Type B pancreatic cell (in vitro differentiated cells): ENCODE results near the gene ERC2. TPM values are rescaled to one million over a fixed set of nuclear protein-coding genes. Genes with fewer than 3 reads are reported as not detected.

Experiments
- DNase-seq: peaks from one replicate; pipeline ENCODE4 v3.0.0; 2021; ENCODE audit warnings: mixed read lengths; ENCODE audit not compliant: unreplicated experiment; ENCODE audit errors: extremely low spot score
- H3K27ac Mint-ChIP-seq: 2 replicates; pipeline ENCODE4 v1.8.0; 2021; ENCODE audit warnings: mild to moderate bottlenecking, mixed read lengths
- H3K27me3 Mint-ChIP-seq: 2 replicates; pipeline ENCODE4 v1.8.0; 2021; ENCODE audit warnings: mixed read lengths
- H3K36me3 Mint-ChIP-seq: 2 replicates; pipeline ENCODE4 v1.8.0; 2021; ENCODE audit warnings: mixed read lengths
- H3K4me1 Mint-ChIP-seq: one replicate; pipeline ENCODE4 v1.8.0; 2021; ENCODE audit warnings: mixed read lengths; ENCODE audit not compliant: unreplicated experiment
- H3K4me3 Mint-ChIP-seq: 2 replicates; pipeline ENCODE4 v1.8.0; 2021; ENCODE audit warnings: mild to moderate bottlenecking, mixed read lengths
- H3K9me3 Mint-ChIP-seq: 2 replicates; pipeline ENCODE4 v1.8.0; 2021; ENCODE audit warnings: mixed read lengths
- CTCF ChIP-seq: fragments of 200-600 bp; sonication (generic); conservative IDR thresholded peaks from 2 replicates; pipeline ENCODE4 v1.5.0; 2021; ENCODE audit warnings: antibody characterized with exemption, mild to moderate bottlenecking
- total RNA-seq: library from RNA; stranded (reverse); gene quantifications from 2 replicates; pipeline ENCODE4 v1.2.1, GENCODE V29; 2021; ENCODE audit warnings: low replicate concordance

Gene ERC2
- total RNA-seq, 1 donor from 2014 or later = 6.1 TPM

DNA sequence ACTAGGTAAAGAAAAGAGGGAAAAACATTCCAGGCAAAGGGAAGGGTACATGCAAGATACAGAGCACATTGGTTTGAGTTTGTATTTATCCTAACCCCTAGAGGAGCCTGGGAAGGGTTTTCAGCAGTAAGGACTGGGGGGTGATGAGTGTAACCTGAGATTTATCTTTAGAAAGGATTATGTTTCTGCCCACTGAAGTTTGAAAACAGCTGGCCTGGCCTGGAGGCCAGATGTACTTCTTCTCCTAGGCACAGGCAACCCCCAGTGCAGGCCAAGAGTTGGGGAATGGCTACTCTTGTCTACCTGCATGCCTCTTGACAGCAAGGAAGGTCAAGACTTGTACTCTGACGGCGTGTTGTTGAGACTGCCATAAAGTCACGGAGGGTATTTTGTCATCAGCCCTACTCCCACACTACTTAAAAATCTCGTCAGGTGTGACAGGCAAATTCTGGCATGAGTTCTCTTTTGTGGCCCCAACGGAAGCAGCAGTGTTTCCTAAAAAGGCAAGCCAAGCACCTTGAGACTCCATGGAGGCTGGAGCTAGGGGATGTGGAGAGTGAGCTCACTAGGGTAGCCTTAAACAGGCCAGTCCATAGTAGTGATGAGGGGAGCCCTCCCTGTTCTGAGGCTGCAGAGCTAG, 739.7 kb downstream of the ERC2 start:
- no peaks in the 10 kb centered on the region for H3K9me3 Mint-ChIP-seq
- peaks cover 13% of the 10 kb centered on the region for H3K27me3 Mint-ChIP-seq
- H3K27ac Mint-ChIP-seq = no peak overlapping the region

GRCh38 chr3:55726501-55726775, 741.8 kb downstream of the ERC2 start:
- Mint-ChIP-seq H3K9me3 (no peaks in the 10 kb centered on the region), H3K4me3 (no peak overlapping the region), H3K36me3 (no peaks in the 10 kb centered on the region), H3K4me1 (peaks cover 40% of the 10 kb centered on the region), H3K27me3 (peaks cover 14% of the 10 kb centered on the region), H3K27ac (no peak overlapping the region)
- TF ChIP-seq CTCF = no peak
- DNase-seq = no peak

More for the DNA sequence above, 739.7 kb downstream of the ERC2 start:
- H3K4me1 Mint-ChIP-seq = peaks cover 37% of the 10 kb centered on the region
- H3K36me3 Mint-ChIP-seq = no peaks in the 10 kb centered on the region
- TF ChIP-seq CTCF = no peak
- H3K4me3 Mint-ChIP-seq = no peak overlapping the region
- no peak for DNase-seq

- no peak for DNase-seq
- Mint-ChIP-seq H3K27ac (no peak overlapping the region), H3K27me3 (peaks cover 14% of the 10 kb centered on the region), H3K4me1 (peaks cover 40% of the 10 kb centered on the region), H3K4me3 (no peak overlapping the region), H3K9me3 (no peaks in the 10 kb centered on the region), H3K36me3 (no peaks in the 10 kb centered on the region)
- TF ChIP-seq CTCF = no peak
Measured at GRCh38 chr3:55725681-55726500, 742.4 kb downstream of the ERC2 start.

- peaks cover 17% of the 10 kb centered on the region for H3K27me3 Mint-ChIP-seq
- no peak overlapping the region for H3K27ac Mint-ChIP-seq
- no peaks in the 10 kb centered on the region for H3K9me3 Mint-ChIP-seq
- H3K4me3 Mint-ChIP-seq = no peak overlapping the region
- no peaks in the 10 kb centered on the region for H3K36me3 Mint-ChIP-seq
- DNase-seq = no peak
- no peak for TF ChIP-seq CTCF
- H3K4me1 Mint-ChIP-seq = peaks cover 40% of the 10 kb centered on the region
Measured at GRCh38 chr3:55724821-55725220, 743.4 kb downstream of the ERC2 start.

DNA sequence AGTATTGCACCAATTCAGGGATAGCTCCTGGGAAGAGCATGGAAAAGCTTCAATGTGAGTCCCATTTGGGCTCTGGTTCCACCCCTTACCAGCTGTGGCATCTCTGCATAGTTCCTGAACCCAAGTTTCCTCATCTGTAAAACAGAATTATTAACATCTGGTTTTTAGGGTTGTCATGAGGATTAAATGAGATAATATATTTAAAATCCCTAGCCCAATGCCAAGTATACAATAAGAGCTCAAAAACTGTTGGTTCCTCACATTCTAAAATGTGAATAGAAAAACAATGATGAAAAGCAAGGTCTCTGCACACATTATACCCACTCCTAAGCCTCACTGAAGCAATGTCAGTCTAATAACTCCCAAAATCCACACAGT, 743.9 kb downstream of the ERC2 start:
- no peak for TF ChIP-seq CTCF
- H3K27me3 Mint-ChIP-seq = peaks cover 19% of the 10 kb centered on the region
- no peaks in the 10 kb centered on the region for H3K36me3 Mint-ChIP-seq
- no peaks in the 10 kb centered on the region for H3K9me3 Mint-ChIP-seq
- no peak for DNase-seq
- H3K4me3 Mint-ChIP-seq = no peak overlapping the region
- H3K27ac Mint-ChIP-seq = no peak overlapping the region
- peaks cover 40% of the 10 kb centered on the region for H3K4me1 Mint-ChIP-seq
